ENCODE data around the gene DNAJC11.
"Not testable (repeated sequence)": the region's sequence is repeated elsewhere in the genome, so short reads cannot be mapped to it uniquely, and the experiment has no call there.

Gene DNAJC11

DNA sequence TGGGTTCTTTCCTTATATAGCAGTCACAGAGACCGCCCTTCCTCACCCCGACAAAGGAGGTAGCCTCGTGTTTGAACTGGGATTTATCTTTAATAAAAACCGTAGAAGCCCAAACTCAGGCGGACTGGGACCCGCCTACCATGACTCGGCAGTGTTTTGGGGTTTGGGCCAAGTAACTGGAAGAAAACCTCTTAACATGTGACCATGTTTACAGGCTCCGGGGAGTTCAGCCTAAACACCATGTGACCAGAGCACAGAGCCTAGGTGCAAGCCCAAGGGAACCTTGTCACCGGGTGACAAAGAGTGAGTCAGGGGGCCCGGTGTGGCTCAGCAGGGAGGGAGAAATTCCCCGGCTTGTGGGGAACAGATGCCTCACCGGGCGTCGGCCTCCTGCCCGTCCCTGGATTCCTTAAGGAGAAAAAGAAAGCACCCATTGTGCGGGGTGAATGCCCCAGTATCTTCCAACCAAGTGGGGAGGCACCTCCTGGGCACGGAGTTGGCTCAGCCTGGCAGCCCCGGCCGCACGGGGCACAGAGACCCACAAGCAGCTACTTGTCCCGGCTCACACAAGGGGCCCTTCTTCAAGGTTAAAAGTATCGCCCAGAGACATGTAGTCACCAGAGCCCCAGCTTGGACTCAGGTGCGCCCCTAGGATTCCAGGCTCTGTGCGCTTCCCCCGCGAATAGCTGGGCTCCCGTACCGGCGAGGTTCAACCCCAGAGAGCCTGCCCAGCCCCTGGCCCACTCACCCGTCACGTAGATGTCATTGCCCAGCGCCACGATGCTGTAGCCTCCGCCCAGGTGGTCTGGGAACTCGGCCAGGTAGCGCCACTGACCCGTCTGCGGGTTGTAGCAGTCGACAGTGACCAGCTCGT is 100.3 kb downstream of the DNAJC11 start:
- peak; percentile 66 to 86 for DNase-seq (ENCODE audit: low read depth in 1 of 2, low spot score in 1 of 2)

DNA sequence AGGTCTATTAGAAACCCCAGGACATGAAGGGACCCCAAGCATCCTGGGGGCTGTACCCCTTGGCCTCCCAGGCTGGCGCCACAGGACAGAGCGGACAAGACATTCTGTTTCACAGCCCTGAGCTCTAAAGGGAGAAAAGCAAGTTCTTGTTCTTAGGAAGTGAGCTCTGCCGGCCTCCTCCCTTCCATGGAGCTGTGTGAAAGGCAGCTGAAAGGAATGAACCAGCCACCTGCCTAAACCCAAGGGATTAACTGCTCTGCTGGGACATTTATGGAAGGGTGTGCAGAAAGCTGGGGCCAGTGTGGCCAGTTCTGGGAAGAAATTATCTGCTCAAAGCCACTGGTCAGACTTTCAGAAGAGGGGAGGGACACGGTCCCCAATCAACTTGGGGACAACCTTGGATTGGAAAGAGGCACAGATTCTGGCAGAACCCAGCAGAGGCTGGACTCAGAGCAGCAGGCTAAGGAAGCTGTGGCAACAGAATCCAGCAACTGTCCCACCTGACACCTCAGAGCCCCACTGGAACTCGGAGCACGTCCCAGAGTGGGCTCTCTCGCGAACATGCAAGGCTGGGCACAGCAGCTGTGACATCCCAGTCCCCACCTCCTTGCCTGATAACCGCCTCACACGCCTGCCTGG is 101.1 kb downstream of the DNAJC11 start:
- DNase-seq (ENCODE audit: low read depth in 1 of 2, low spot score in 1 of 2): no peak

DNA sequence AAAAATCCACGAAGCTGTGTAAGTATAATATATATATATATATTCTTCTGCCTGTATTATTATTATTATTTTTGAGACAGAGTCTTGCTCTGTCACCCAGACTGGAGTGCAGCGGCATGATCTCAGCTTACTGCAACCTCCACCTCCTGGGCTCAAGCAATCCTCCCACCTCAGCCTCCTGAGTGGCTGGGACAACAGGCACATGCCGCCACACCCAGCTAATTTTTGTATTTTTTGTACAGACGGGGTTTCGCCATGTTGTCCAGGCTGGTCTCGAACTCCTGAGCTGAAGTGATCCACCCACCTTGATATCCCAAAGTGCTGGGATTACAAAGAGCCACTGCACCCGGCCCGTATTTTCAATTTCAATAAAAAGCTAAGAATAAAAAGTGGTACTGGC is 101.6 kb downstream of the DNAJC11 start:
- not testable (repeated sequence) for DNase-seq (ENCODE audit: low read depth in 1 of 2, low spot score in 1 of 2)

DNA sequence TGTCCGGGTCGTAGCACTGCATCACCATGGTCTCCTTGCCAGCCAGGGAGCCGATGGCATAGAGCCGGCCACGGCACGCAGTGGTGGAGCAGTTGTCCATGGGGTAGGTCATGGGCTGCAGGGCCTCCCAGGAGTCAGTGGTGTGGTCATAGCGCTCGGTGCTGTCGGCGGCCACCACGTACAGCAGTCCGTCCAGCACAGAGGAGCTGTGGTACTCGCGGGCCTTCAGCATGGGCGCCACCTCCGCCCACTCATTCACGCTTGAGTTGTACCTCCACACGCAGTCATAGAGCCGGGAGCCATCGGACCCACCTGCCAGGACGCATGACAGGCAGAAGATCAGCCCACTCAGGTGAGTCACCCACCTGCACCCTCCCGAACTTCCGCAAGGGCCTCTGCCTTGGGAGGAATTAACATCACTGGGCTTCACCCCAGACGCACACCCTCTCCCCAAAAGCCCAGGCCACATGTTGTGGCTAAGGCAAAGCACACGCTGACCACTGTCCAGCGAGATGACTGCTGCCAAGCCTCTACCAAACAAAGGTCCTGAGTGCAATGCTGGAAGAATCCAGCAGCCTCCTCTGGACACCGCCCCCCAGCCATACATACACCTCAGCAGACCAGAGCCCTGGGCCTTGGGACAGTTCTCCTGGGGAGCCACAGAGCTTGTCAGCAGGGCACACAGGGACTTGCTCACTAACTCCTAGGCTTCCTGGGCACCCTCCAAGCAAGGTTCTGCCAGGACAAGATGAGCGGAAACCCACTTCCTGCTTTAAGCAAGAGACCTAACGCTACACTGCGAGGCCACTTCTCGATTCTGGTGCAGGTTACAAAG is 102.3 kb downstream of the DNAJC11 start:
- peak in 1 of 2 donors; percentile 42 for DNase-seq (ENCODE audit: low read depth in 1 of 2, low spot score in 1 of 2)

DNA sequence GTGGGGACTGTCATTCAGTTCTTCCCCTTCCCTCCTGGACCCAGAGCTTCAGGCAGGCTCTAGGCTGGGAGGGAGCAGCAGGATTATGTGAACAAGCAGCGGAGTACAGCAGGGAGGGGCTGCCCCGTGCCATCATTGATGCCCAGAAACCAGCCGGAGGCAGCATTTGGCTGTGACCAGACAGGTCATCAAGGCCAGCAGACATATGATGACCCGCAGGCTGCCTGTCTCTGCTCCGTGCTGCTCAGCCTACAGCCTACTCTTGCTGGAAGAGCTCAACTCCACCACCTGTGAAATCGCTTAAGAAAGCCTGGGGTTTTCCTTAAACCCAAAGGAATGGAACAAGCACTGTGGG is 103.9 kb downstream of the DNAJC11 start:
- DNase-seq (ENCODE audit: low read depth in 1 of 2, low spot score in 1 of 2): no peak

DNA sequence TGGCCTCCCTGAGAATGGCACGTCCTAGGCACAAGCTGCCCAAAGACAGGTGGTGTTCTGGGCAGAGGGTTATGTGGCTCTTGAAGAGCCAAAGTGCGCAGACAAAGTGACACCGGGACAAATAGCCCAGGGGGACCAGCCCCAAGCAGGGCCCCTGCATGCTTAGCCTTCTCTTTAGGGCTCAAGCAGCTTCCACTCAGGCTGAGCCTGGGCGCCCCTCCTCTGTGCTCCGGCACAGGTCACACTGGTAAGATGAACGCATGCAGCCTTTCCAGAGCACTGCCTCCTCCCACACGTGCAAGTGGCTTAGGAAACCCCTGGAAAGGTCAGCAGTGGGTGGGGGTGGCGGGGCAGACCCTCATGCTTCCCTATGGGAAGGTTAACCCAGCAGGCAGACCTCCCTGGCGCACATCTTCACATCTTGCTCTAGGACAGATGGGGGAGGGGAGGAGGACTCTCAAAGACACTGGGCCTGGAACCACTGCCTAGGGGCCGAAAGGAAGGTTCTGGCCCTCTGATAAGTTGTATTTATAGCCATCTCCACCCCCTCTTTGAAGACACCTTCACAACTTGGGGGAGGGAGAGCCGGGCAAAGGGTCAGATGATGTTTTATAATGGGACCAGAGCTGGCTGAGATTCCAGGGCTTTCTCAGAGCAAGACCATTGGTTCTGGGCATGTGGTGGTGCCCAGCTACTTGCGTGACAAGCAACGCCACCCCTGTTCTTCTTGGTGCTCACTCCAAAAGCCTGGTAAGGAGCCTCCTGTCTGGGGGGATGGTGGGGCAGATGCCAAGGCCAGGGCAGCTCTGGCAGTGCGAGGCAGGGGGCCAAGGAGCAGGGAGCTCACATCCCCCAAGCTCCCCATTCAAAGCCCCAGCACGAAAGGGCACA is 104.5 kb downstream of the DNAJC11 start:
- no peak for DNase-seq (ENCODE audit: low read depth in 1 of 2, low spot score in 1 of 2)

DNA sequence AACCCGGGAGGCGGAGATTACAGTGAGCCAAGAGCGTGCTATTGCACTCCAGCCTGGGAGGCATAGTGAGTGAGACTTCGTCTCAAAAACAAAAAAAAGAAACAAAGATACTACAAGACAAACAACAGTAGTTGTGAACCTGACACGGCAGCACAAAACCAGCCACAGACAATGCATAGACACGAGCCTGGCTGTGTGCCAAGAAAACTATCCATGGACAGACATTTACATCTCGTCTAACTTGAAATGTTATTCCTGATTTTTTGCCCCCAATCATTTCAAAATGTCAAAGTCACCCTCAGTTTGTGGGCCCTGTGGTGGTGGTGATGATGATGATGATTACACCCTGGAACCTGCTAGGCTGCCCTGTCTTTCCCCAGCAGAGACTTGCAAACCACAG is 105.3 kb downstream of the DNAJC11 start:
- no peak for DNase-seq (ENCODE audit: low read depth in 1 of 2, low spot score in 1 of 2)

DNA sequence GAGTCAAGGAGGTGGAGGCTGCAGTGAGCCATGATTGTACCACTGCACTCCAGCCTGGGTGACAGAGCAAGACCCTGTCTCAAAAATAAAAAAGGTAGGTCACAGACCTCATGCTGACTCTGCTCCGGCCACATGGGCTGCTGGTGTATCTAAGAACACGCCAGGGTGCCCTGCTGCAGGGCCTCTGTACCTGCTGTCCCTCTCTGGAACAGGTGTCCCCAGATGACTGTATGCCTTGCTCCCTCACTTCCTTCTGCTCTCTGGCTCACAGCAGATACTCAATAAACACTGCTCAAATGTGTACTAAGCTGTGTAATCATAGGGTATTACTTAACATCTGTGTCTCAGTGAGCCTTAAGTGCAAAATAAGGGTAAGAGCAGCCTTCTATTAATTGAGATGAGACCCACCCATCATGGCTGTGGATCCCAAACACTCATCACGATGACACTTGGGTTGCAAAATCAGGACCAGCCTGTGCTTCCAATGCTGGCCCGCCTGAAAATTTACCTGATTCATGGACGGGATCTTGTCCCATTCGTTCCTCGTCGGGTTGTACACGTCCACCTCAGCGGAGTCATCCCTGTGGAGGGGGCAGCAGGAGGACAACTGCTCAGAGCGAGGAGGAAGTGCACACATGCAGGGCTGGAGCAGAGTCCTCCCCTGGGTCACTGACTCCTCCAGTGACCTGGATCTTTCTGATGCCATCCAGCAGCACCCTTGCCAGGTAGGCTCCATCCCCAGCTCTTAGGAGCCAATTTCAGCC is 106.5 kb downstream of the DNAJC11 start:
- no peak for DNase-seq (ENCODE audit: low read depth in 1 of 2, low spot score in 1 of 2)

DNA sequence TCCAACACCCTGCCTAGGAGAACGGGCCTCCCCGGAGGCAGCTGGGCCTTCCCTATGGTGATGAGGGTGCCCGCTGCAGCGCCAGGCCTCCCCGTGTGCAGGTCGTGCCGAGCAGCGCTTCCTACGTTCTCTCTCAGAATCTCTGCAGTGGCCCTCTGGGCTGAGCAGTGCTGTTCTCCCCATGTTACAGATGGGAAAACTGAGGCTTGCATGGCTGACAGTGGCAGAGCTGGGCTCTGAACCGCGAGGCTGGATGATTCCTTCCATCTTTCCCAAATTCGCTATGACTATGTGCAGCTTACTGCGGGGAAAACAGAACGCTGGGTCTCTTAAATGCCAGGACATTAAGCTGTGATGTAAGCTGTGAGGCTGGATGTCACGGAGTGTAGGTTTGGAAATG is 107.8 kb downstream of the DNAJC11 start:
- DNase-seq (ENCODE audit: low read depth in 1 of 2, low spot score in 1 of 2): no peak

DNA sequence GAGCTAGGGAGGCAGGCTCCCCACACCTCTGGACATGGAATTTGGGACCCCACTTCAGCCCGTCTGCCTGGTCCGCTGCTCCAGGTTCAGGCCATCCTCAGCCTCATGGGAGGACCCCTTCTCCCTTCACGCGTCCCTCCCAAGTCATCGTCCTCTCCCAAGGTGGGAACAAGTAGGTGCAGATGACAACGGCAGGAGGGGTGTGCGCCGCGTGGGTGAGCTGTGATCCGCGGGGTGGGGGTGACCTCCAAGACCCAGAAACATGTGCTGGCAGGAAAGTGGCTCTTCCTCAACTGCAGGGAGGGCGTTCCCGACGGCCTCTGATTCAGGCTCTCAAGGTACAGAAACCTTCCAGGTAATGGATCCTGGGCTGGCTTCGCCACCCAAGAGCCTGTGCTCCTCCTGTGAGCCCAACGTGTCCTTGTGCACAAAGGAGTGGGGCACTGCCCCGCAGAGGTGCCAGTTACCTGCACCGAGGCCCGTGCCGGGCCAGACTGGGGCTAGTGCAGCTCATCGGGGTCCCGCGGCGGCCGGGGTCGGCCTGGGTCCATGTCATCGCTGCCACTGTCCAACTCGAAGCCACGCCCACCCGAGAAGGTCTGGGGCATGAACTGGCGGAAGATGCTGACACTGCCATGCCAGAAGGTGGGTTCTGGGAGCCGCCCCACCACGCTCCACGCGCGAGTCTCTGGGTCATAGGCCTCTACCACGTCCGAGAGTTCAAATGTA is 108.6 kb downstream of the DNAJC11 start:
- DNase-seq (ENCODE audit: low read depth in 1 of 2, low spot score in 1 of 2): no peak

DNA sequence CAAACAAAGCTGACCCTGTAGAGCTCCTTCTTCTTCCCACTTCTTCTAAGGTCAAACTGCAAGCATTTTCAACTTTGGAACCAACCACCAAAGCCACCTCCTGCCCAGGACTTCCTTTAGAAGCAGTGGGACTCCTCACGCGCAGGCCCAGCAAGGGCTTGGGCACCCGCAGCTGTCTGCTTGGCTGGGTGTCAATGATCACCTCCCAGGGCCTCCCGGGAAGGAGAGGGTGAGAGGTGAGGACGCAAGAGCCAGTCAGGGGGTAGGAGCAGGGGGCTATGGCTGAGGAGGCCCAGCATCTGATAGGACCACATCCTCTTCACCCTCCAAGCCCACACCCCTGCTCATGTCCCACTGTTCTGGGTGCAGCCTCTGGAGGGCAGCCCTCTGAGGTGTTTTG is 109.2 kb downstream of the DNAJC11 start:
- no peak for DNase-seq (ENCODE audit: low read depth in 1 of 2, low spot score in 1 of 2)

DNA sequence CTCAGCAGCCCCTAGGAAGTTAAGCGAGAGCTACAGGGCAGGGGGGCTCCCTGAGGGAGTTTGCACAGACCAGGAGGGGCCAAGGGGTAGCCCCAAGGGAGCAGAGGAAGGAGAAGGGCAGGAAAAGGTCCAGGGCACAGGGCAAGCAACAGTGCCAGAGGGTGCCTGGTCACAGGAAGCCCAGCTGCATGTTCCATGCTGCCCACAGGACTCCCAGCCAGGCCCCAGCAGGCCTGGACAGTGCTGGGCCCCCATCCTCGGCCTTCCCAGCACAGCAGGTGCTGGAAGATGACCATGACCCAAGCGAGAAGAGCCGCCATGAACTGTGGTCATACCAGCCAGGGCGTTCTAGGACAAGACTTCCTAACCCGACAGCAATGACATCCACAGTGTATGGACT is 110.0 kb downstream of the DNAJC11 start:
- no peak for DNase-seq (ENCODE audit: low read depth in 1 of 2, low spot score in 1 of 2)

DNA sequence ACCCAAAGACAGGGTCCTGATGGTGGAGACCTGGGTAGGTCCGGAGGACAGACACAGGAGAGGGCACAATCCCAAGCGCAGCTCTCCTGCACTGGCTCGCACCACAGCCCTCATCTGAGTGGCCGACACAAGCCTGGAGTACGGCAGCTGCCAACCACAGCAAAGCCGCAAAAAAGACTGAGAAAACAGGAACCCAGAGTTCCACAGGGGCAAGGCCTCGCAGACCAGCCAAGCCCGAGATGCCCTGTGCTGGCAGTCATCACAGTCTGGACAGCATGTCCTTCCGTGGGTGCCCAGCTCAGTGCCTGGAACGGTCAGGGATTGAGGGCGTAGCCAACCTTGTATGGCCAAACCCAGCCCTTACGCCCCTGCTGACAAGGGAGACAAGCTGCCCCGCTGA is 110.4 kb downstream of the DNAJC11 start:
- DNase-seq (ENCODE audit: low read depth in 1 of 2, low spot score in 1 of 2): no peak

DNA sequence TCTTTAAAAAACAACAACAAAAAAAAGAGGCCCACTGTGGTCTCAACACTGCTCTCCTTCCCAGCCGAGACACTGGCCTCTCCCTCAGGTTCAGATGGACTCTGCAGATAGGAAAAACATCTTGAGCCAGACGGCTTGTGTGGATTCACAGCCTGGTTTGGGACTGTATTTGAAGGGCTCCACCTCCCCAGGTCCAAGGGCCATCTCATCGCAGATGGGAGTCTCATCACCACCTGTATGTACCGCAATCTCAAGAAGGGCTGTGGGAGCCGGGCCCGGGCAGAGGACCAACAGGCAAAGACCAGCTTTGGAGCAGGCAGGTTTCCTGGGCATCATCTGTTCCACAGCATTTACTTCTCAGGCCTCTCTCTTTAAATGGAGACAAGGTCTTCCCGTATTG is 111.6 kb downstream of the DNAJC11 start:
- no peak for DNase-seq (ENCODE audit: low read depth in 1 of 2, low spot score in 1 of 2)

DNA sequence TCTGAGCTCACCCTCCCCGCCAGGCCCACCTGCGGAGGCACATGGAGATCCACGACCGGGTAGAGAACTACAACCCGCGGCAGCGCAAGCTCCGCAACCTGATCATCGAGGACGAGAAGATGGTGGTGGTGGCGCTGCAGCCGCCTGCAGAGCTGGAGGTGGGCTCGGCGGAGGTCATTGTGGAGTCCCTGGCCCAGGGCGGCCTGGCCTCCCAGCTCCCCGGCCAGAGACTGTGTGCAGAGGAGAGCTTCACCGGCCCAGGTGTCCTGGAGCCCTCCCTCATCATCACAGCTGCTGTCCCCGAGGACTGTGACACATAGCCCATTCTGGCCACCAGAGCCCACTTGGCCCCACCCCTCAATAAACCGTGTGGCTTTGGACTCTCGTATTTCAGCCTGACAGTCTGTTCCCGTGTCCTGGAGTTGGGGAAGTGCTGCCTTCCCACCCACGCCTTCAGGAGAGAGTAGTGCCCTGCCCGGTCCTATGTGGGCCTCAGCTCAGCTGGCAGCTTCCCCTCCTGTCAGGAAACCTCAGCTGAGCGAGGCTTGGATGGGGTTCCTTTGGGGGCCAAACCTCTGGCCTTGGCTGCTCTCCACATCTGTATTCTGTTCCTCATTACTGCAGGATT is 112.6 kb downstream of the DNAJC11 start:
- DNase-seq (ENCODE audit: low read depth in 1 of 2, low spot score in 1 of 2): no peak

DNA sequence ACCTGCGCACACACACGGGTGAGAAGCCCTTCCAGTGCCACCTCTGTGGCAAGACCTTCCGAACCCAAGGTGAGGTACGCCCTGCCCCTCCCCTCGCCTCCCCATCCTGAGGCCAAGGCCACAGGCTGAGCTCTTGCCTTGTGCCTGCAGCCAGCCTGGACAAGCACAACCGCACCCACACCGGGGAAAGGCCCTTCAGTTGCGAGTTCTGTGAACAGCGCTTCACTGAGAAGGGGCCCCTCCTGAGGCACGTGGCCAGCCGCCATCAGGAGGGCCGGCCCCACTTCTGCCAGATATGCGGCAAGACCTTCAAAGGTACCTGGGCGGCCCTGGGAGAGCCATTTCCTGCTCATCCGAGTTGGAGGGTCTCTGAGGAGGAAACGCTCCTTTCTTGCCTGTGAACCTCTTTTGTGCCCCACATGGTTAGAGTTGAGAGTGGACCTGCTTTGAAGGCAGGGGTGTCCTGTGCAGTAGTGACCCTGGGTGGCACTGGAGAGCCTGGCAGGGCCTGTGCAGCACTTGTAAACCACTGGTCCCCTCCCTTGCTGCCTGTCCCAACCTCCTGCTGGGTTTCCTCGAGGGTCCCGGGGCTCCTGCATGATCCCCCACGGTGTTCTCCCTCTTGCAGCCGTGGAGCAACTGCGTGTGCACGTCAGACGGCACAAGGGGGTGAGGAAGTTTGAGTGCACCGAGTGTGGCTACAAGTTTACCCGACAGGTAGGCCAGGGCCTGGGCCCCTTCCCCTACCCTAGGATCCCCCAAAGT is 113.3 kb downstream of the DNAJC11 start:
- DNase-seq (ENCODE audit: low read depth in 1 of 2, low spot score in 1 of 2): no peak

DNA sequence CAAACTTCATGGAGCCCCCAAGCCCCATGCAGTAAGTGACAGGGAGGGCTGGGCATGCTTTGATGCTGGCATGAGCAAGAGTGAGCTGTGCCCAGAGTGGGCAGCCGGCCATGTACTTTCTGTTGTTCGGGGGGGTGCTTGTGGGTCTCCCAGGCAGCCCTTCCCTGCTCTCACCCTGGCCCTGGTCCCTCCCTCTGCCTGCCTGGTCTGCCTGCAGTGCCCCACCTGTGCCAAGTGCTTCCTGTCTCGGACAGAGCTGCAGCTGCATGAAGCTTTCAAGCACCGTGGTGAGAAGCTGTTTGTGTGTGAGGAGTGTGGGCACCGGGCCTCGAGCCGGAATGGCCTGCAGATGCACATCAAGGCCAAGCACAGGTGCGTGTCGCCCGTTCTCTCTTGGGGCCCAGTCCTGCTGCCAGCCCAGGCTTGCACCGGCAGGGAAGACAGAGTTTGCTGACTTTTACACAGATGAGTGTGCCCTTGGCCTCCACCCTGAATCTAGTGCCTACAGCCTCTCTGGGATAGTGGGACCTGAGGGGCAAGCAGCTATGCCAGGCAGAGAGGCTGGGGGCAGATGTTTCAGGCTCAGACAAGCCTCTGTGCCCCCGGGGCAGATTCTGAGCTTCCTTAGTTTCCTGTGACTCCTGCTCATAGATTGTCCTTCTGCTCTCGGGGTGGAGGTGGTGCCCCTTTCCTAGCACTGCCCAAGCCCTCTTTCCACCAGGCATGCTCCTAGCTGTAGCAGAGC is 114.2 kb downstream of the DNAJC11 start:
- DNase-seq (ENCODE audit: low read depth in 1 of 2, low spot score in 1 of 2): no peak

DNA sequence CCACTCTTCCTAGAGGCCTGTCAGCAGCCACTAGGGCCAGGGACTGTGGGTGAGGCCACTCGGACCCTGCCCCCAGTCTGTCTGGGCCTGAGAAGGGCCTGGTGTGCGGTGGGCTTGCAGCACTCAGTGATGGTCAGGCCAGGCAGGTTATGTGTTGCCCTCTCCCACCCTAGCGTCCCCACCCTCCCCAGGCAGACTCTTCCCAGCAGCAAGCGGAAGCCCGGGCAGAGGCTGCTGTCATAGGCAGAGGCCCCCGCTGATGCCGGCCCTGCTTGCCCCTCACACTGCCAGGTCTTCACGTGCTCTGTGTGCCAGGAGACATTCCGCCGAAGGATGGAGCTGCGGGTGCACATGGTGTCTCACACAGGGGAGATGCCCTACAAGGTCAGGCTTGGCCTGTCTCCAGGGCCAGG is 115.2 kb downstream of the DNAJC11 start:
- no peak for DNase-seq (ENCODE audit: low read depth in 1 of 2, low spot score in 1 of 2)

Measured in activated CD4-positive, alpha-beta T cell treated with anti-CD3 and anti-CD28 coated beads, Interleukin-2, amount 50 U/mL, for 24 hours (primary cell).